CD4-positive, alpha-beta memory T cell (primary cell): ENCODE measurements around the gene USP10. TPM values are rescaled to one million over a fixed set of nuclear protein-coding genes. Genes with fewer than 3 reads are reported as not detected.

Source experiments
- CTCF ChIA-PET: fragments of 350-600 bp; sonication (Branson Sonifier 250); formaldehyde crosslinking; loops from one replicate; lab custom pipeline; 2021; ENCODE audit warnings: inconsistent platforms; ENCODE audit not compliant: partially characterized antibody; lab: Charles Lee
- POLR2A ChIA-PET: fragments of 350-600 bp; sonication (Branson Sonifier 250); formaldehyde crosslinking; loops from one replicate; lab custom pipeline; 2021; ENCODE audit not compliant: partially characterized antibody; lab: Charles Lee
- DNase-seq, 5 donors: peaks; one replicate each; pipeline versions ENCODE4 v3.0.0 to v3.0.0-alpha.2; 2020 to 2022; ENCODE audit warnings: mixed read lengths in 1 of 5
- H3K27ac ChIP-seq: one replicate; pipeline ENCODE4 v1.7.0; 2013; ENCODE audit warnings: low read depth, low read length
- H3K27me3 ChIP-seq: 2 replicates; pipeline ENCODE4 v1.7.0; 2013; ENCODE audit warnings: mild to moderate bottlenecking, low read length, moderate library complexity; ENCODE audit not compliant: insufficient read depth
- H3K36me3 ChIP-seq: 2 replicates; pipeline ENCODE4 v1.7.0; 2013; ENCODE audit warnings: mild to moderate bottlenecking, low read length, moderate library complexity; ENCODE audit not compliant: insufficient read depth
- H3K4me1 ChIP-seq: 2 replicates; pipeline ENCODE4 v1.7.0; 2013; ENCODE audit warnings: mild to moderate bottlenecking, low read length, moderate library complexity; ENCODE audit not compliant: insufficient read depth
- H3K4me3 ChIP-seq, 2 donors: one replicate each; pipeline ENCODE4 v1.7.0; 2013; ENCODE audit warnings: low read length in 2 of 2, mild to moderate bottlenecking in 1 of 2
- H3K9me3 ChIP-seq, 2 donors: one replicate each; pipeline ENCODE4 v1.7.0; 2013; ENCODE audit warnings: low read length in 2 of 2, control low read depth in 1 of 2; ENCODE audit not compliant: control insufficient read depth in 1 of 2
- H3K27ac Mint-ChIP-seq, 7 donors: one replicate each; pipeline ENCODE4 v1.8.0; 2020 to 2021; ENCODE audit warnings: mixed read lengths in 7 of 7, mild to moderate bottlenecking in 6 of 7, inconsistent platforms in 3 of 7, moderate library complexity in 3 of 7
- H3K27me3 Mint-ChIP-seq, 2 donors: one replicate each; pipeline ENCODE4 v1.8.0; 2020 to 2021; ENCODE audit warnings: mixed read lengths in 2 of 2
- H3K36me3 Mint-ChIP-seq, 2 donors: one replicate each; pipeline ENCODE4 v1.8.0; 2020 to 2021; ENCODE audit warnings: mixed read lengths in 2 of 2, inconsistent platforms in 1 of 2, mild to moderate bottlenecking in 1 of 2
- H3K4me1 Mint-ChIP-seq, 4 donors: one replicate each; pipeline ENCODE4 v1.8.0; 2020 to 2021; ENCODE audit warnings: mixed read lengths in 4 of 4, mild to moderate bottlenecking in 1 of 4
- H3K4me3 Mint-ChIP-seq, 8 donors: one replicate each; pipeline ENCODE4 v1.8.0; 2020 to 2021; ENCODE audit warnings: mixed read lengths in 8 of 8, mild to moderate bottlenecking in 7 of 8, moderate library complexity in 6 of 8, inconsistent platforms in 3 of 8
- H3K9me3 Mint-ChIP-seq, 8 donors: one replicate each; pipeline ENCODE4 v1.8.0; 2020 to 2021; ENCODE audit warnings: mixed read lengths in 8 of 8, mild to moderate bottlenecking in 5 of 8, inconsistent platforms in 3 of 8, moderate library complexity in 1 of 8
- intact Hi-C: fragments of 100-400 bp; cut with micrococcal nuclease; formaldehyde crosslinking; loops from one replicate; pipeline ENCODE4 v1.15.1; 2023
- polyA plus RNA-seq, 2 donors: library from polyadenylated mRNA; unstranded; fragments of 300-500 nt; fragmentation: Illumina TruSeq; gene quantifications; one replicate each; pipeline ENCODE4 v1.2.3, GENCODE V29; 2021
- total RNA-seq, 2 experiments: library from RNA; stranded (reverse); gene quantifications; one replicate each; pipeline ENCODE4 v1.2.3, GENCODE V29; 2021

USP10 gene
- total and polyA plus RNA-seq, 4 experiments from 2014 or later: 89.0 to 419 (median 181) TPM

DNA sequence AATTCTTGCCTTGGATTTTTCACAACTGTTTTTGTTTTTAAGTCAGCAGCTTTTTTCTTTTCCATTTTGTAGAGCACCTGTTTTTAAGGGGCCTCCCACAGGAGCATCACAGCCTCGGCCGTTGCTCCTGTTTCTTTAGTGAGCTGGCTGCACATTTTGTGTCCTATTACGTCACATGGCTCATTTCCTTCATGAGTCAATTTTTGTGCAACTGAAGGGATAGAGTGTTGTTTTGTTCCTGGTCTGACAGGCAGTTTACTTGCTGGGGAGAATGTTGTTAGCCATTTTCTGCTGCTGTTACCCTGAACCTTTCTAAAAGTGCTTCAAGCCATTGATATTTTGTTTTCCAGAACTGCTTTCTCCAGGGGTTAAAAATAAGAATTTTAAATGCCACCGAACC is 75.0 kb downstream of the USP10 start:
- Mint-ChIP-seq H3K4me3 (no peak overlapping the region), H3K36me3 (peaks cover 61 to 79% of the 10 kb centered on the region in 2 donors), H3K4me1 (peaks cover under 1 to 13% (median 4%) of the 10 kb centered on the region in 4 donors), H3K27me3 (no peaks in the 10 kb centered on the region), H3K27ac (peak overlapping the region in 5 of 7 donors; percentile 6 to 90 (median 57)), H3K9me3 (no peaks in the 10 kb centered on the region)
- no peak overlapping the region for H3K4me3 ChIP-seq
- no peak overlapping the region for H3K27ac ChIP-seq
- intact Hi-C loops: no loop called here
- no peak for DNase-seq
- H3K4me1 ChIP-seq: no peaks in the 10 kb centered on the region
- ChIA-PET POLR2A (no interaction called here), CTCF (interaction anchor here (6.5 kb wide), 1 partner anchor 20 kb away, joined by 30 read pairs; no protein-coding TSS in a partner anchor)
- no peaks in the 10 kb centered on the region for H3K27me3 ChIP-seq
- no peaks in the 10 kb centered on the region for H3K9me3 ChIP-seq
- H3K36me3 ChIP-seq: peaks cover 87% of the 10 kb centered on the region

DNA sequence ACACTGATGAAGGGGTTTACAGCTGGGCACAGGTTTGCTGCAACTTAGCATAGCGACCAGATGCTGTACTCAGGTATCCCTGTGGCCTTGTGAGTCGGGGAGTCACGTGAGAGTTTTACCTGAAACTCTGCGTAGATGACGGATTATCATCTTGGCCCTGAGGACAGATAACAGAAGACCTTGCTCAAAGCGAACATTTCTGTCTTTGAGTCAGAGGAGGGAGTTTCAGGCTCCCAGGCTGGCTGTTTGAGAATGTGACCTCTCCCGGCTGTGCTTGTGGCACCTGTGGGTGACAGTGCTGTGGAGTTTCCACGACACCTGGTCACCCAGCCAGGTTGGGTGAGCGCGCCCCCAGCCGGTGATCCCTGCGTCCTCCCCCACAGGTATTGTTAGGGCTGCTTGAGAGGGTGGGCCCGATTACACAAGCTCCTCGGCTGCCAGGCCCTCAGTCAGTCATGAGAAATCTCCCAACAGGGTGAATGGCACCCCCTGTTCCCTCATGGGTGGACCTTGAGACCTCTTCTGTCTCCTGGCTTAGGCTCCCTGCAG is 75.5 kb downstream of the USP10 start:
- Histone ChIP-seq H3K4me1 (no peaks in the 10 kb centered on the region), H3K36me3 (peaks cover 89% of the 10 kb centered on the region), H3K27ac (no peak overlapping the region), H3K9me3 (no peaks in the 10 kb centered on the region), H3K4me3 (no peak overlapping the region), H3K27me3 (no peaks in the 10 kb centered on the region)
- Mint-ChIP-seq H3K4me3 (no peak overlapping the region), H3K27me3 (no peaks in the 10 kb centered on the region), H3K4me1 (peaks cover 0 to 12% (median 4%) of the 10 kb centered on the region in 4 donors), H3K9me3 (no peaks in the 10 kb centered on the region), H3K36me3 (peaks cover 61 to 81% of the 10 kb centered on the region in 2 donors), H3K27ac (peak overlapping the region in 4 of 7 donors; percentile 70 to 82 (median 75))
- intact Hi-C loops: no loop called here
- DNase-seq: no peak
- ChIA-PET POLR2A (no interaction called here), CTCF (interaction anchor here (1.0 to 6.5 kb wide), 2 partner anchors 21 to 37 kb away, joined by 3 to 30 read pairs; no protein-coding TSS in a partner anchor)

DNA sequence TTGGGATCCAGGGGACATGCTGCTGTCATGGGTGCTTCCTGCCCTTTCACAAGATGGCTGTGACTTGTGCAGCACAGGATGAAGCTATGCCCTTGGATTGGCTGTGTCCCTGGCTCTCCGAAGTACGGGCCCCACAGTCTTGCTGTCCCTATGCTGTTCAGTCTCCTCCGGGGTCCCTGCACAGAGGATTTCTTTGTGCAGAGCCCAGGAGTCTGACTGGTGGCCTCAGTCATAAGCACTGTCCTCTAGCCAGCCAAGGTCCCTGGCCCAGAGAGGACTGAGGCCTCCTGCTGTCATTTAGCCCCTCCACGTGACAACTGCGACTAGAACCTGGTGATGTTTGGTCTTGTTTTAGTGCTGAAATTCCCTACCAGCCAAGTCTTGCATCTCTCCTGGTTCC is 77.6 kb downstream of the USP10 start:
- CTCF ChIA-PET: interaction anchor here (1.1 kb wide), 1 partner anchor 174 kb away, joined by 4 read pairs; no protein-coding TSS in a partner anchor
- Mint-ChIP-seq H3K9me3 (no peaks in the 10 kb centered on the region), H3K4me3 (no peak overlapping the region), H3K36me3 (peaks cover 57 to 77% of the 10 kb centered on the region in 2 donors), H3K27me3 (no peaks in the 10 kb centered on the region), H3K4me1 (peaks cover 0 to 11% (median 4%) of the 10 kb centered on the region in 4 donors), H3K27ac (peak overlapping the region in 2 of 7 donors; percentile 17 to 66)
- H3K27me3 ChIP-seq: no peaks in the 10 kb centered on the region
- peaks cover 74% of the 10 kb centered on the region for H3K36me3 ChIP-seq
- H3K4me3 ChIP-seq: no peak overlapping the region
- no peaks in the 10 kb centered on the region for H3K9me3 ChIP-seq
- H3K27ac ChIP-seq: no peak overlapping the region
- DNase-seq: no peak
- intact Hi-C loops: no loop called here
- POLR2A ChIA-PET: no interaction called here
- no peaks in the 10 kb centered on the region for H3K4me1 ChIP-seq

DNA sequence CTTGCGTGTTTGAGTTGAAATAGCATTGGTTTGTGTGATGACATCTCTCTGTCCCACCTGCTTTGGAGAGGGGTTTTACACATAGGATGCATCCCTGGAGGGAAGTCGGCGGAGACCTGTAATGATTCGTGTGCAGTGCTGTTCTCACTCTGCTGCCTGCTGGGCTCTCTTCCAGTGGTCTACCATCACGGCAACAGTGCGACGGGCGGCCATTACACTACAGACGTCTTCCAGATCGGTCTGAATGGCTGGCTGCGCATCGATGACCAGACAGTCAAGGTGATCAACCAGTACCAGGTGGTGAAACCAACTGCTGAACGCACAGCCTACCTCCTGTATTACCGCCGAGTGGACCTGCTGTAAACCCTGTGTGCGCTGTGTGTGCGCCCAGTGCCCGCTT is 78.9 kb downstream of the USP10 start:
- Mint-ChIP-seq H3K36me3 (peaks cover 51 to 65% of the 10 kb centered on the region in 2 donors), H3K4me1 (peaks cover 0 to 8% (median 4%) of the 10 kb centered on the region in 4 donors), H3K9me3 (no peaks in the 10 kb centered on the region), H3K27ac (peak overlapping the region in 2 of 7 donors; percentile 9 to 47), H3K4me3 (no peak overlapping the region), H3K27me3 (no peaks in the 10 kb centered on the region)
- POLR2A ChIA-PET: no interaction called here
- no peak overlapping the region for H3K27ac ChIP-seq
- DNase-seq: no peak
- intact Hi-C loops: no loop called here
- H3K27me3 ChIP-seq: no peaks in the 10 kb centered on the region
- no peaks in the 10 kb centered on the region for H3K9me3 ChIP-seq
- H3K4me3 ChIP-seq: no peak overlapping the region
- CTCF ChIA-PET: no interaction called here
- H3K36me3 ChIP-seq: peaks cover 61% of the 10 kb centered on the region
- no peaks in the 10 kb centered on the region for H3K4me1 ChIP-seq

DNA sequence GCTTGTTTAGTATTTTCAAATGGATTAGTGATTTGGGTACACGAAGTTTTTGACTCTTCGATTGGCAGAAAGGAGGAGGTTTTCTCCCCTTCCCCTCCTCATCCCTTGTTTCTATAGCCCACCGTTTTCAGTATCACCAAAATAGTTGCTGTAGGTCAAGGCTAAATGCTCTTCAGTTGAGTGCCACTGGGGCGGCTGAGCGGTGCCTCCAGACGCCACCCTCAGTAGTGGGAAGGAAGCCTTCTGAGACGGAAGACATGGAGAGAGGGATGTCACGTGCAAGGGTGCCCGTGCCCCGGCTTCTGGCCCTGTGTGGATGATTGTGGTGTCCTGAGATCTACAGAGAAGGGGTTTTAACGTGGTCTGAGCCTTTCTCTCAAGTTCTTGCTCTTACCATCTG is 80.3 kb downstream of the USP10 start:
- no peaks in the 10 kb centered on the region for H3K27me3 Mint-ChIP-seq
- intact Hi-C loops: no loop called here
- ChIA-PET POLR2A (interaction anchor here (0.9 kb wide), 1 partner anchor 26 kb away, joined by 3 read pairs; no protein-coding TSS in a partner anchor), CTCF (interaction anchor here (1.5 kb wide), 1 partner anchor 14 kb away, joined by 4 read pairs; no protein-coding TSS in a partner anchor)
- H3K27ac Mint-ChIP-seq: peak overlapping the region in 2 of 7 donors; percentile 25 to 37
- peaks cover 0 to 4% (median 2%) of the 10 kb centered on the region in 4 donors for H3K4me1 Mint-ChIP-seq
- H3K4me3 Mint-ChIP-seq: no peak overlapping the region
- Histone ChIP-seq H3K4me1 (no peaks in the 10 kb centered on the region), H3K4me3 (no peak overlapping the region), H3K36me3 (peaks cover 48% of the 10 kb centered on the region), H3K27me3 (no peaks in the 10 kb centered on the region), H3K27ac (no peak overlapping the region), H3K9me3 (no peaks in the 10 kb centered on the region)
- no peaks in the 10 kb centered on the region for H3K9me3 Mint-ChIP-seq
- DNase-seq: no peak
- peaks cover 45 to 57% of the 10 kb centered on the region in 2 donors for H3K36me3 Mint-ChIP-seq

DNA sequence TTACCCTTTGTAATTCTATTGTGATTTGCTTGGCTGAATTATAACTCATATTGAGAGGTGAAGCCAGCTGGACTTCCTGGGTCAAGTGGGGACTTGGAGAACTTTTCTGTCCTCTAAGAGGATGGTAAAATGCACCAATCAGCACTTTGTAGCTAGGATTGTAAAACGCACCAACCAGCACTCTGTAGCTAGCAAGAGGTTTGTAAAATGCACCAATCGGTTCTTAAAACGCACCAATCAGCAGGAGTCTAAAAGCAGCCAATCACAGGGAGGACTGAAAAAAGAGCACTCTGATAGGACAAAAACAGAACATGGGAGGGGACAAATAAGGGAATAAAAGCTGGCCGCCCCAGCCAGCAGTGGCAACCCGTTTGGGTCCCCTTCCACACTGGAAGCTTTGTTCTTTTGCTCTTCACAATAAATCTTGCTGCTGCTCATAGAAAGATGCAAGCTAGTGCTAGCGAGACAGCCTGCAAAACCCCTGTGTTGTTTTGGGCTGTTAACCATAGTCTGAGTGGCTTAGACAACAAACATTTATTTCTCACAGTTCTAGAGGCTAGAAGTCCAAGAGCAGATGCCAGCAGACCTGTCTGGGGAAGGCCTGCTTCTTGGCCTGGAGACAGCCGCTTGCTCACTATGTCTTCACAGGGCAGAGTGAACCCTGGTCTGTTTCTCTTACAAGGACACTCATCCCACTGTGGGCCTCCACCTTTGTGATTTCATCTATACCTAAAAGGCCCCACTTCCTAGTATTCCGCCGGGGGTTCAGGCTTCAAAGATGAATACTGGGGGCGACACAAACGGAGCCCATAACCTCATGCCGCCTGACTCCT is 81.0 kb downstream of the USP10 start:
- H3K27ac Mint-ChIP-seq: peak overlapping the region in 2 of 7 donors; percentile 46 to 50
- intact Hi-C loops: no loop called here

DNA sequence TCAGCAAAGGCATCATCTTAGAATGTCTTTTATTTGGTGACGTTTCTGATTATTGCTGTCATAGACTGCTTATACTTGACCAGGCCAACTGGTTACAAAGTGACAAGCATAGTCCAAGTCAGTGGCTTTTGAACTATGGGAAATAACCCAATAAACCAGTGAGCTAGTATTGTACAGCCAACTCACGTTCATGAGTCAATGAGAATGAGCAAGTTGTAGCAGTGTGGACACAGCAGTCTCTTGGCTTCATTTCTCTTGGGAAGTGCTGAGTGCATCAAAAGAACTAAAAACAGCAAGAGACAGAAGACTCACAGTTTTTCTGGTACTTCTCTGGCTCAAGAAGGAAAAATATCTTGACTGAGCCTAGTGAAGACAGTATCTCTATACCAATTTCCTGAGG is 83.0 kb downstream of the USP10 start:
- Histone ChIP-seq H3K4me1 (no peaks in the 10 kb centered on the region), H3K36me3 (peaks cover 21% of the 10 kb centered on the region), H3K9me3 (no peaks in the 10 kb centered on the region), H3K27me3 (no peaks in the 10 kb centered on the region), H3K27ac (no peak overlapping the region), H3K4me3 (no peak overlapping the region)
- POLR2A ChIA-PET: no interaction called here
- Mint-ChIP-seq H3K27me3 (no peaks in the 10 kb centered on the region), H3K27ac (peak overlapping the region in 3 of 7 donors; percentile 5 to 46 (median 25)), H3K4me1 (peaks cover 0 to 3% (median 0%) of the 10 kb centered on the region in 4 donors), H3K36me3 (peaks cover 26 to 33% of the 10 kb centered on the region in 2 donors), H3K9me3 (no peaks in the 10 kb centered on the region), H3K4me3 (no peak overlapping the region)
- DNase-seq: no peak
- CTCF ChIA-PET: no interaction called here
- intact Hi-C loops: no loop called here

More for the DNA sequence above, 81.0 kb downstream of the USP10 start:
- H3K27me3 ChIP-seq: no peaks in the 10 kb centered on the region
- Mint-ChIP-seq H3K9me3 (no peaks in the 10 kb centered on the region), H3K4me3 (no peak overlapping the region), H3K4me1 (peaks cover 0 to 3% (median under 1%) of the 10 kb centered on the region in 4 donors), H3K36me3 (peaks cover 40 to 50% of the 10 kb centered on the region in 2 donors), H3K27me3 (no peaks in the 10 kb centered on the region)
- no peaks in the 10 kb centered on the region for H3K9me3 ChIP-seq
- ChIA-PET CTCF (interaction anchor here (1.5 kb wide), 1 partner anchor 15 kb away, joined by 4 read pairs; no protein-coding TSS in a partner anchor), POLR2A (interaction anchor here (0.9 kb wide), 1 partner anchor 26 kb away, joined by 3 read pairs; no protein-coding TSS in a partner anchor)
- peaks cover 41% of the 10 kb centered on the region for H3K36me3 ChIP-seq
- no peaks in the 10 kb centered on the region for H3K4me1 ChIP-seq
- no peak for DNase-seq
- H3K4me3 ChIP-seq: no peak overlapping the region
- H3K27ac ChIP-seq: no peak overlapping the region
